K562 (cell line): Measurements from ENCODE around the gene UTS2R. TPM values are rescaled to one million over a fixed set of nuclear protein-coding genes. Genes with fewer than 3 reads are reported as not detected.

Experiments used
- ATF1 ChIP-seq, 2 experiments: fragments of 450-650 bp in 1 of 2; IDR thresholded peaks; 2 replicates each; pipeline ENCODE4 v1.6.1; 2016; ENCODE audit warnings: missing compliant biosample characterization in 1 of 2, missing genetic modification characterization in 1 of 2
- CREM ChIP-seq: IDR thresholded peaks from 2 replicates; pipeline ENCODE4 v1.6.1; 2014; ENCODE audit warnings: antibody characterized with exemption, low read depth
- ELF2 ChIP-seq: fragments of 250-450 bp; sonication (Bioruptor Pico); IDR thresholded peaks from 2 replicates; pipeline ENCODE4 v1.5.0; 2021; ENCODE audit warnings: mild to moderate bottlenecking
- ETV6 ChIP-seq, 3 experiments: fragments of 150-350 bp in 1 of 3; sonication (generic) in 1 of 3; formaldehyde crosslinking in 1 of 3; IDR thresholded peaks; 2 replicates each; pipeline versions ENCODE4 v1.6.1 to v1.8.0; 2014 to 2022; ENCODE audit warnings: borderline replicate concordance in 2 of 3, low read depth in 2 of 3, antibody characterized with exemption in 1 of 3, low read length in 1 of 3, mild to moderate bottlenecking in 1 of 3, missing genetic modification reagents in 1 of 3
- MTA3 ChIP-seq: fragments of 450-650 bp; formaldehyde crosslinking; IDR thresholded peaks from 2 replicates; pipeline ENCODE4 v1.6.1; 2017; ENCODE audit warnings: mild to moderate bottlenecking, borderline replicate concordance
- PHF8 ChIP-seq: fragments of 200-600 bp; sonication (generic); IDR thresholded peaks from 2 replicates; pipeline ENCODE4 v1.6.1; 2012; ENCODE audit warnings: mixed run types, mild to moderate bottlenecking, inconsistent platforms, low read length, moderate library complexity, borderline replicate concordance
- POLR2G ChIP-seq: fragments of 200-400 bp; formaldehyde crosslinking; IDR thresholded peaks from 2 replicates; pipeline ENCODE4 v1.6.1; 2017; ENCODE audit warnings: low read depth, mild to moderate bottlenecking, antibody characterized with exemption, low read length, moderate library complexity
- RAD21 ChIP-seq, 2 experiments: fragments of 250-450 bp in 1 of 2; fragments of 450-650 bp in 1 of 2; sonication (Bioruptor Pico) in 1 of 2; formaldehyde crosslinking in 1 of 2; IDR thresholded peaks in 1 of 2; conservative IDR thresholded peaks in 1 of 2; 2 replicates each; pipeline versions ENCODE4 v1.4.0 to v1.8.0; 2020 to 2022; ENCODE audit warnings: mild to moderate bottlenecking in 2 of 2, moderate library complexity in 1 of 2
- SIN3B ChIP-seq: fragments of 450-650 bp; IDR thresholded peaks from 2 replicates; pipeline ENCODE4 v1.6.1; 2017; ENCODE audit warnings: low read depth, mild to moderate bottlenecking, moderate library complexity
- ZBTB7A ChIP-seq: IDR thresholded peaks from 2 replicates; pipeline ENCODE4 v1.6.1; 2011; ENCODE audit warnings: low read depth, mild to moderate bottlenecking, low read length, moderate library complexity, borderline replicate concordance; ENCODE audit not compliant: control insufficient read depth
- ZNF707 ChIP-seq: fragments of 250-450 bp; sonication (Bioruptor Pico); conservative IDR thresholded peaks from 2 replicates; pipeline ENCODE4 v1.8.0; 2022; ENCODE audit warnings: inconsistent platforms, mild to moderate bottlenecking, moderate library complexity
- polyA plus RNA-seq, 8 experiments: library from polyadenylated mRNA; depleted of rRNA in 4 of 8; stranded (reverse) in 5 of 8; unstranded in 3 of 8; fragments of >200 nt; fragmentation: Nextera tagmentation in 2 of 8; fragmentation: Illumina TruSeq in 1 of 8; extraction: Ambion mirVana in 2 of 8; extraction: Trizol in 1 of 8; gene quantifications; 2 replicates each; pipeline versions ENCODE4 v1.2.1 to v1.2.3, GENCODE V29; 2011 to 2014; ENCODE audit warnings: inconsistent platforms in 1 of 8, missing spikeins in 1 of 8
- total RNA-seq, 7 experiments: library from RNA; depleted of rRNA in 6 of 7; stranded (reverse); fragments of >200 nt in 6 of 7; fragmentation: Illumina TruSeq in 2 of 7; extraction: Trizol in 2 of 7; gene quantifications; 2 replicates each; pipeline versions ENCODE4 v1.2.1 to v1.2.3, GENCODE V29; 2011 to 2021; ENCODE audit warnings: low replicate concordance in 1 of 7
- TF ChIP-seq, protein P1 (sequence below), 2 experiments: fragments of 450-650 bp; IDR thresholded peaks; 2 replicates each; pipeline ENCODE4 v1.6.1; 2018; ENCODE audit warnings: mild to moderate bottlenecking in 2 of 2, low read depth in 1 of 2; ENCODE audit not compliant: partially characterized antibody in 2 of 2
- TF ChIP-seq, protein P2 (sequence below): fragments of 450-650 bp; IDR thresholded peaks from 2 replicates; pipeline ENCODE4 v1.6.1; 2016; ENCODE audit warnings: mild to moderate bottlenecking
- TF ChIP-seq, protein P3 (sequence below): fragments of 450-650 bp; IDR thresholded peaks from 2 replicates; pipeline ENCODE4 v1.6.1; 2016; ENCODE audit warnings: antibody characterized with exemption
- TF ChIP-seq, protein P4 (sequence below): sonication (generic); formaldehyde crosslinking; IDR thresholded peaks from 2 replicates; pipeline ENCODE4 v1.9.0; 2022; ENCODE audit warnings: mild to moderate bottlenecking, missing genetic modification reagents

The UTS2R gene
- total and polyA plus RNA-seq, 9 of the 15 experiments (the other 6 are each of a cell fraction or from before 2014, with no cell fraction given): 0.22 TPM; not detected in 8

DNA sequence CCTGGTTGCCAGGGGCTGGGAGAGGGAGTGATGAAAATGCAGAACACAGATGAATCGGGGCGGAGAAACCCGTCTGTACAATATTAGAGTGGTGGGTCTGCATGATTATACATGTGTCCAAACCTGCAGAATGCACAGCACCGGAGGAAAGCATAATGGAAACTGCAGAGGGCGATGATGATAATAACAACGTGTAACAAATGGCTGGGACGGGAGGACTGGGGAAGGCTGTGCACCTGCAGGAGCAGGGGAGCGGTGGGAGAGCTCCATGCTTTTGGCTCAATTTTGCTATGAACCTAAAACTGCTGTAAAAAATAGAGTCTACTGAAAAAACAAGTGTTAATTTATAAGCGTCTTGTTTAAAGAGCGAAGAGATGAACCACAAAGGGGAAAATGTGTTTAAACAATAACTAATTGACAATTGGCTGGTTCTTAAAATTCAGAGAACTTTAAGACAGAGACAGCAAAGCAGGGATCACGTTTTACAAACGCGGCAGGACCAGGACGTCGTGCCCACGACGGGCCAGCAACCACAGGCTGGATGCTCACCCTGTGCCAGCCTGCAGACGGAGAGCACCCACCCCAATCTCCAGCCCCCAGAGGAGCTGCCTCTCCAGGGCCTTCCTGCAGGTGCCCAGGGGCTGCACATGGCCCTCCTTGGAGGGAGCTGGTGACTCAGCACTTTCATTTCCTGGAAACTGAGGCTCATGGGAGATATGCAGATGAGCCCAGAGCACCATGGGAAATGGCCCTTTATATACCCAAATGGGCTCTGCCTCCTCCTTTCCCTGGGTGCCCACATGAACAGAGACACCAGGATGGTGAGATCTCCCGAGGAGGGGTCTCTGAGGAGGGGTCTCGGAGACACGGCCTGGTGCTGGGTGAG lies 12.9 kb upstream of the UTS2R start, which contains the start of gene TEX19 (continued):
- TF ChIP-seq ETV6 (IDR thresholded peaks at IDR 0.05; ENCODE audit: borderline replicate concordance in 1 of 2, low read depth in 2 of 2, low read length in 1 of 2): no peak
- TF ChIP-seq ETV6 (CRISPR knock-in tag; IDR thresholded peaks at IDR 0.05; ENCODE audit: borderline replicate concordance): peak; percentile 49; the same call in 1 of the 2 replicates
- peak; percentile 14; the same call in 1 of the 2 replicates for TF ChIP-seq CREM
- TF ChIP-seq, protein P1, sequence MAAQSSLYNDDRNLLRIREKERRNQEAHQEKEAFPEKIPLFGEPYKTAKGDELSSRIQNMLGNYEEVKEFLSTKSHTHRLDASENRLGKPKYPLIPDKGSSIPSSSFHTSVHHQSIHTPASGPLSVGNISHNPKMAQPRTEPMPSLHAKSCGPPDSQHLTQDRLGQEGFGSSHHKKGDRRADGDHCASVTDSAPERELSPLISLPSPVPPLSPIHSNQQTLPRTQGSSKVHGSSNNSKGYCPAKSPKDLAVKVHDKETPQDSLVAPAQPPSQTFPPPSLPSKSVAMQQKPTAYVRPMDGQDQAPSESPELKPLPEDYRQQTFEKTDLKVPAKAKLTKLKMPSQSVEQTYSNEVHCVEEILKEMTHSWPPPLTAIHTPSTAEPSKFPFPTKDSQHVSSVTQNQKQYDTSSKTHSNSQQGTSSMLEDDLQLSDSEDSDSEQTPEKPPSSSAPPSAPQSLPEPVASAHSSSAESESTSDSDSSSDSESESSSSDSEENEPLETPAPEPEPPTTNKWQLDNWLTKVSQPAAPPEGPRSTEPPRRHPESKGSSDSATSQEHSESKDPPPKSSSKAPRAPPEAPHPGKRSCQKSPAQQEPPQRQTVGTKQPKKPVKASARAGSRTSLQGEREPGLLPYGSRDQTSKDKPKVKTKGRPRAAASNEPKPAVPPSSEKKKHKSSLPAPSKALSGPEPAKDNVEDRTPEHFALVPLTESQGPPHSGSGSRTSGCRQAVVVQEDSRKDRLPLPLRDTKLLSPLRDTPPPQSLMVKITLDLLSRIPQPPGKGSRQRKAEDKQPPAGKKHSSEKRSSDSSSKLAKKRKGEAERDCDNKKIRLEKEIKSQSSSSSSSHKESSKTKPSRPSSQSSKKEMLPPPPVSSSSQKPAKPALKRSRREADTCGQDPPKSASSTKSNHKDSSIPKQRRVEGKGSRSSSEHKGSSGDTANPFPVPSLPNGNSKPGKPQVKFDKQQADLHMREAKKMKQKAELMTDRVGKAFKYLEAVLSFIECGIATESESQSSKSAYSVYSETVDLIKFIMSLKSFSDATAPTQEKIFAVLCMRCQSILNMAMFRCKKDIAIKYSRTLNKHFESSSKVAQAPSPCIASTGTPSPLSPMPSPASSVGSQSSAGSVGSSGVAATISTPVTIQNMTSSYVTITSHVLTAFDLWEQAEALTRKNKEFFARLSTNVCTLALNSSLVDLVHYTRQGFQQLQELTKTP (IDR thresholded peaks at IDR 0.05; ENCODE audit: low read depth in 1 of 2, partially characterized antibody in 2 of 2): peak in 1 of 2 experiments; percentile 92
- no peak for TF ChIP-seq SIN3B
- 0 out of 2 replicates have a peak, but pooled peaks have one; percentile 13 for TF ChIP-seq ELF2 (CRISPR knock-in tag)
- TF ChIP-seq PHF8: no peak; the same call in 1 of the 2 replicates
- TF ChIP-seq POLR2G: no peak
- TF ChIP-seq, protein P2, sequence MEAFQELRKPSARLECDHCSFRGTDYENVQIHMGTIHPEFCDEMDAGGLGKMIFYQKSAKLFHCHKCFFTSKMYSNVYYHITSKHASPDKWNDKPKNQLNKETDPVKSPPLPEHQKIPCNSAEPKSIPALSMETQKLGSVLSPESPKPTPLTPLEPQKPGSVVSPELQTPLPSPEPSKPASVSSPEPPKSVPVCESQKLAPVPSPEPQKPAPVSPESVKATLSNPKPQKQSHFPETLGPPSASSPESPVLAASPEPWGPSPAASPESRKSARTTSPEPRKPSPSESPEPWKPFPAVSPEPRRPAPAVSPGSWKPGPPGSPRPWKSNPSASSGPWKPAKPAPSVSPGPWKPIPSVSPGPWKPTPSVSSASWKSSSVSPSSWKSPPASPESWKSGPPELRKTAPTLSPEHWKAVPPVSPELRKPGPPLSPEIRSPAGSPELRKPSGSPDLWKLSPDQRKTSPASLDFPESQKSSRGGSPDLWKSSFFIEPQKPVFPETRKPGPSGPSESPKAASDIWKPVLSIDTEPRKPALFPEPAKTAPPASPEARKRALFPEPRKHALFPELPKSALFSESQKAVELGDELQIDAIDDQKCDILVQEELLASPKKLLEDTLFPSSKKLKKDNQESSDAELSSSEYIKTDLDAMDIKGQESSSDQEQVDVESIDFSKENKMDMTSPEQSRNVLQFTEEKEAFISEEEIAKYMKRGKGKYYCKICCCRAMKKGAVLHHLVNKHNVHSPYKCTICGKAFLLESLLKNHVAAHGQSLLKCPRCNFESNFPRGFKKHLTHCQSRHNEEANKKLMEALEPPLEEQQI: 0 out of 2 replicates have a peak, but pooled peaks have one; percentile 33
- TF ChIP-seq, protein P3, sequence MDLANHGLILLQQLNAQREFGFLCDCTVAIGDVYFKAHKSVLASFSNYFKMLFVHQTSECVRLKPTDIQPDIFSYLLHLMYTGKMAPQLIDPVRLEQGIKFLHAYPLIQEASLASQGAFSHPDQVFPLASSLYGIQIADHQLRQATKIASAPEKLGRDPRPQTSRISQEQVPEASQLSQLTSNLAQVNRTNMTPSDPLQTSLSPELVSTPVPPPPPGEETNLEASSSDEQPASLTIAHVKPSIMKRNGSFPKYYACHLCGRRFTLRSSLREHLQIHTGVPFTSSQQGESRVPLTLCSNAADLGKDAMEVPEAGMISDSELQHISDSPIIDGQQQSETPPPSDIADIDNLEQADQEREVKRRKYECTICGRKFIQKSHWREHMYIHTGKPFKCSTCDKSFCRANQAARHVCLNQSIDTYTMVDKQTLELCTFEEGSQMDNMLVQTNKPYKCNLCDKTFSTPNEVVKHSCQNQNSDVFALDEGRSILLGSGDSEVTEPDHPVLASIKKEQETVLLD: peak; percentile 10; the same call in 1 of the 2 replicates
- peak; percentile 65; the same call in 1 of the 2 replicates for TF ChIP-seq MTA3
- TF ChIP-seq ZNF707 (CRISPR knock-in tag): no peak
- peak; percentile 66 for TF ChIP-seq ZBTB7A
- no peak for TF ChIP-seq ATF1 (CRISPR knock-in tag; IDR thresholded peaks at IDR 0.05)
- TF ChIP-seq ATF1 (tag; IDR thresholded peaks at IDR 0.05): no peak
- TF ChIP-seq, protein P4, sequence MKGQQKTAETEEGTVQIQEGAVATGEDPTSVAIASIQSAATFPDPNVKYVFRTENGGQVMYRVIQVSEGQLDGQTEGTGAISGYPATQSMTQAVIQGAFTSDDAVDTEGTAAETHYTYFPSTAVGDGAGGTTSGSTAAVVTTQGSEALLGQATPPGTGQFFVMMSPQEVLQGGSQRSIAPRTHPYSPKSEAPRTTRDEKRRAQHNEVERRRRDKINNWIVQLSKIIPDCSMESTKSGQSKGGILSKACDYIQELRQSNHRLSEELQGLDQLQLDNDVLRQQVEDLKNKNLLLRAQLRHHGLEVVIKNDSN (CRISPR knock-in tag): no peak; the same call in 1 of the 2 replicates
- peak; percentile 12 to 31; a peak in 2 of 4 replicates for TF ChIP-seq RAD21 (CRISPR knock-in tag; conservative IDR thresholded peaks at IDR 0.05 in 1 of 2, IDR thresholded peaks at IDR 0.05 in 1 of 2)
